GM23338 (cell line): ENCODE measurements around the gene EPB41L4A.

ENCODE experiments used
- EZH2 ChIP-seq: fragments of 200-600 bp; sonication (generic); IDR thresholded peaks from one replicate; pipeline ENCODE4 v1.8.0; 2017; ENCODE audit warnings: antibody characterized with exemption, mild to moderate bottlenecking, low read depth; ENCODE audit not compliant: unreplicated experiment
- EZH2phosphoT487 ChIP-seq: fragments of 200-600 bp; sonication (generic); IDR thresholded peaks from one replicate; pipeline ENCODE4 v1.8.1; 2018; ENCODE audit warnings: antibody characterized with exemption; ENCODE audit not compliant: unreplicated experiment
- JUNB ChIP-seq: IDR thresholded peaks from one replicate; pipeline ENCODE4 v1.6.1; 2016; ENCODE audit warnings: antibody characterized with exemption; ENCODE audit not compliant: unreplicated experiment
- POLR2AphosphoS5 ChIP-seq: IDR thresholded peaks from 2 replicates; pipeline ENCODE4 v1.6.1; 2016; ENCODE audit warnings: antibody characterized with exemption, low read depth
- STAT1 ChIP-seq: IDR thresholded peaks from one replicate; pipeline ENCODE4 v1.6.1; 2016; ENCODE audit warnings: antibody characterized with exemption; ENCODE audit not compliant: unreplicated experiment
- TF ChIP-seq, protein P1 (sequence below), 2 experiments: fragments of 200-600 bp in 1 of 2; sonication (generic) in 1 of 2; conservative IDR thresholded peaks; 2 replicates each; pipeline versions ENCODE4 v1.5.1 to v1.6.1; 2016 to 2017; ENCODE audit warnings: antibody characterized with exemption in 2 of 2, low read depth in 2 of 2, mild to moderate bottlenecking in 2 of 2, moderate library complexity in 1 of 2

DNA sequence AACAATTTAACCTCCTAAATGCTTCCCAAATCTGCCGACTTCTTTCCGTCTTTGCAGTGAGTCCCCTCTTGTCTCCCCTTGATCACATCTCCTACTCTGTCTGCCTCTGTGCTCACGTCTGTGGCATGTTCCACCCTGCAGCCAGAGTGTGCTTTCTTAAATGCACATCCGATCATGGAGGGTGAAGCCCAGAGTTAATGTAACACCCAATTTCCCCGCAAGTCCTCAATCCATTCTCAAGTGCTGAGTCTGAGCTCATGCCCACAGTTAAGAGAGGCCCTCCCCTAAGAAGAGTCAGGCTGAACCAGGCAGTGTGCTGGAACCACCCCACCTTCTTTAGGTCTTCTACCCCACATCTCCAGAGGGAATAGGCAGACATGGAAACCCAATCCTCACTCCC is 164.8 kb downstream of the EPB41L4A start:
- TF ChIP-seq STAT1: no peak
- no peak for TF ChIP-seq EZH2
- TF ChIP-seq, protein P1, sequence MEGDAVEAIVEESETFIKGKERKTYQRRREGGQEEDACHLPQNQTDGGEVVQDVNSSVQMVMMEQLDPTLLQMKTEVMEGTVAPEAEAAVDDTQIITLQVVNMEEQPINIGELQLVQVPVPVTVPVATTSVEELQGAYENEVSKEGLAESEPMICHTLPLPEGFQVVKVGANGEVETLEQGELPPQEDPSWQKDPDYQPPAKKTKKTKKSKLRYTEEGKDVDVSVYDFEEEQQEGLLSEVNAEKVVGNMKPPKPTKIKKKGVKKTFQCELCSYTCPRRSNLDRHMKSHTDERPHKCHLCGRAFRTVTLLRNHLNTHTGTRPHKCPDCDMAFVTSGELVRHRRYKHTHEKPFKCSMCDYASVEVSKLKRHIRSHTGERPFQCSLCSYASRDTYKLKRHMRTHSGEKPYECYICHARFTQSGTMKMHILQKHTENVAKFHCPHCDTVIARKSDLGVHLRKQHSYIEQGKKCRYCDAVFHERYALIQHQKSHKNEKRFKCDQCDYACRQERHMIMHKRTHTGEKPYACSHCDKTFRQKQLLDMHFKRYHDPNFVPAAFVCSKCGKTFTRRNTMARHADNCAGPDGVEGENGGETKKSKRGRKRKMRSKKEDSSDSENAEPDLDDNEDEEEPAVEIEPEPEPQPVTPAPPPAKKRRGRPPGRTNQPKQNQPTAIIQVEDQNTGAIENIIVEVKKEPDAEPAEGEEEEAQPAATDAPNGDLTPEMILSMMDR (conservative IDR thresholded peaks at IDR 0.05; ENCODE audit: low read depth in 2 of 2): no peak
- no peak for TF ChIP-seq JUNB
- no peak for TF ChIP-seq EZH2phosphoT487
- no peak for TF ChIP-seq POLR2AphosphoS5
